ENCODE data around the gene RAPGEF1. TPM values are rescaled to one million over a fixed set of nuclear protein-coding genes. Genes with fewer than 3 reads are reported as not detected.

The RAPGEF1 gene
- total and polyA plus RNA-seq, 2 of the 13 experiments (the other 11 are each of a cell fraction or from before 2014, with no cell fraction given): 21.2 to 38.9 TPM

DNA sequence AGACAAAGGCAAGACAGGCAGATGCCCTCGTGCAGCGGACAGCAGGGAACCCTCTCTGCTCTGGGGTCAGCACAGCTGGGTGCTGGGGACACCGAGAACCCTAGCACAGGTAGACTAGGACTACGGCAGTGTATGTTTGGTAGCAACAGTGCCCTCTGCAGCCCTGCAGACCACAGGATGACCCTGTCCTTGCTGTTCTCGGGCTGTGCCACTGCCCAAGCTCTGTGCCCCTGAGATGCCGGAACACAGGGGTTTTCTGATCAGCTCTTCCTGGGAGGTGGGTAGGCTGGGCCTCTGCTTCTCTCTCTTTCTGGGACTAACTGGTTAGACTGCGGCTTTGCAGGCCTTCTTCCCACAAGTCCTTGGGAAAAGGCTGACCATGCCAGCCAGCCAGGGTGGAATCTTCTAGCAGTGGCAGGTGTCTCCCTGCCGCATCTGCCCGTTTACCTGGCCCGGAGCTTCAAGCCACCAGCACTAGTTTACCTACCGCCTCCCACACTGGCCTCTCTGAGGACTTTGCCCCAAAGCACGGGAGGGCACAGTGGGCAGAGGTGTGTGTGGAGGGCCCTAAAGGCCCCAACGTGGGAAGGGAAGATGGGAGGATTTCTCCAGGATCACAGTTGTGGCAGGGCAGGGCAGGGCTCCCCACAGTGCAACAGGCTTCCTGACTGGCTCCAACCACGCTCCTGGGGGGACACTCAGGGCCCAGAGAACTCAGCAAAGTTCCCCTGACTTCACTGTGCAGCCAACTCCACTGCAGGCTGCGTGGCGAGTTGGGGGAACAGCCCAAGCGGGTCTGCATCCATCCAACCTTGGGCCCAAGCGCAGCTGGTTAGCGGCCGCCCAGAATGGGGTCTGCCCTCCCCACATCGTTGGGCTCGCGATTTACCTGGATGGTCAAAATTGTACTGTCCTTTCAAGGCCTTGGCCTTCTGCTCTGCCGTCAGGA is 210.0 kb downstream of the RAPGEF1 start (continued):
- no peak for TF ChIP-seq SOX13 (IDR thresholded peaks at IDR 0.05)
- no peak for TF ChIP-seq SOX13 (CRISPR knock-in tag; conservative IDR thresholded peaks at IDR 0.05 in 1 of 2, IDR thresholded peaks at IDR 0.05 in 1 of 2)
- TF ChIP-seq, protein P1, sequence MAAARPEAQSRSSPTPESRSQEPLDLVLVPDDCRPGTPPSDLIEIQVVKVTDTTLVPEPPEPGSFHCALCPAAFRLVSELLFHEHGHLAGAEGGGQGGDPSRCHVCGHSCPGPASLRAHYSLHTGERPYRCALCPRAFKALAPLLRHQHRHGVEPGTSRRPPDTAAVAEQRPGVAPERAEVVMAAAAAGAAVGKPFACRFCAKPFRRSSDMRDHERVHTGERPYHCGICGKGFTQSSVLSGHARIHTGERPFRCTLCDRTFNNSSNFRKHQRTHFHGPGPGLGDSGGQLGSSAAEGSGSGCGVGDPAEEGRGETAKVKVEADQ (CRISPR knock-in tag; IDR thresholded peaks at IDR 0.05; ENCODE audit: borderline replicate concordance): no peak
- TF ChIP-seq DMAP1 (CRISPR knock-in tag; IDR thresholded peaks at IDR 0.05): no peak
- TF ChIP-seq ZNF879 (CRISPR knock-in tag; IDR thresholded peaks at IDR 0.05): no peak
- TF ChIP-seq ZNF547 (CRISPR knock-in tag; IDR thresholded peaks at IDR 0.05): 0 out of 2 replicates have a peak, but pooled peaks have one; percentile 46
- no peak for TF ChIP-seq HCFC1 (IDR thresholded peaks at IDR 0.05; ENCODE audit: low read depth, low read length)
- TF ChIP-seq, protein P2, sequence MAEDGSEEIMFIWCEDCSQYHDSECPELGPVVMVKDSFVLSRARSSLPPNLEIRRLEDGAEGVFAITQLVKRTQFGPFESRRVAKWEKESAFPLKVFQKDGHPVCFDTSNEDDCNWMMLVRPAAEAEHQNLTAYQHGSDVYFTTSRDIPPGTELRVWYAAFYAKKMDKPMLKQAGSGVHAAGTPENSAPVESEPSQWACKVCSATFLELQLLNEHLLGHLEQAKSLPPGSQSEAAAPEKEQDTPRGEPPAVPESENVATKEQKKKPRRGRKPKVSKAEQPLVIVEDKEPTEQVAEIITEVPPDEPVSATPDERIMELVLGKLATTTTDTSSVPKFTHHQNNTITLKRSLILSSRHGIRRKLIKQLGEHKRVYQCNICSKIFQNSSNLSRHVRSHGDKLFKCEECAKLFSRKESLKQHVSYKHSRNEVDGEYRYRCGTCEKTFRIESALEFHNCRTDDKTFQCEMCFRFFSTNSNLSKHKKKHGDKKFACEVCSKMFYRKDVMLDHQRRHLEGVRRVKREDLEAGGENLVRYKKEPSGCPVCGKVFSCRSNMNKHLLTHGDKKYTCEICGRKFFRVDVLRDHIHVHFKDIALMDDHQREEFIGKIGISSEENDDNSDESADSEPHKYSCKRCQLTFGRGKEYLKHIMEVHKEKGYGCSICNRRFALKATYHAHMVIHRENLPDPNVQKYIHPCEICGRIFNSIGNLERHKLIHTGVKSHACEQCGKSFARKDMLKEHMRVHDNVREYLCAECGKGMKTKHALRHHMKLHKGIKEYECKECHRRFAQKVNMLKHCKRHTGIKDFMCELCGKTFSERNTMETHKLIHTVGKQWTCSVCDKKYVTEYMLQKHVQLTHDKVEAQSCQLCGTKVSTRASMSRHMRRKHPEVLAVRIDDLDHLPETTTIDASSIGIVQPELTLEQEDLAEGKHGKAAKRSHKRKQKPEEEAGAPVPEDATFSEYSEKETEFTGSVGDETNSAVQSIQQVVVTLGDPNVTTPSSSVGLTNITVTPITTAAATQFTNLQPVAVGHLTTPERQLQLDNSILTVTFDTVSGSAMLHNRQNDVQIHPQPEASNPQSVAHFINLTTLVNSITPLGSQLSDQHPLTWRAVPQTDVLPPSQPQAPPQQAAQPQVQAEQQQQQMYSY (CRISPR knock-in tag; IDR thresholded peaks at IDR 0.05): no peak
- no peak for TF ChIP-seq FOXP1 (IDR thresholded peaks at IDR 0.05)
- no peak for TF ChIP-seq FOXP1 (CRISPR knock-in tag; IDR thresholded peaks at IDR 0.05)
- TF ChIP-seq, protein P3, sequence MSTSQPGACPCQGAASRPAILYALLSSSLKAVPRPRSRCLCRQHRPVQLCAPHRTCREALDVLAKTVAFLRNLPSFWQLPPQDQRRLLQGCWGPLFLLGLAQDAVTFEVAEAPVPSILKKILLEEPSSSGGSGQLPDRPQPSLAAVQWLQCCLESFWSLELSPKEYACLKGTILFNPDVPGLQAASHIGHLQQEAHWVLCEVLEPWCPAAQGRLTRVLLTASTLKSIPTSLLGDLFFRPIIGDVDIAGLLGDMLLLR (CRISPR knock-in tag; IDR thresholded peaks at IDR 0.05): no peak; the same call in 1 of the 2 replicates
- no peak for TF ChIP-seq NFIC (IDR thresholded peaks at IDR 0.05; ENCODE audit: low read length)
- TF ChIP-seq YEATS4 (CRISPR knock-in tag; IDR thresholded peaks at IDR 0.05; ENCODE audit: borderline replicate concordance): 0 out of 2 replicates have a peak, but pooled peaks have one; percentile 35
- no peak for TF ChIP-seq ATF1 (CRISPR knock-in tag; IDR thresholded peaks at IDR 0.05)
- TF ChIP-seq, protein P4, sequence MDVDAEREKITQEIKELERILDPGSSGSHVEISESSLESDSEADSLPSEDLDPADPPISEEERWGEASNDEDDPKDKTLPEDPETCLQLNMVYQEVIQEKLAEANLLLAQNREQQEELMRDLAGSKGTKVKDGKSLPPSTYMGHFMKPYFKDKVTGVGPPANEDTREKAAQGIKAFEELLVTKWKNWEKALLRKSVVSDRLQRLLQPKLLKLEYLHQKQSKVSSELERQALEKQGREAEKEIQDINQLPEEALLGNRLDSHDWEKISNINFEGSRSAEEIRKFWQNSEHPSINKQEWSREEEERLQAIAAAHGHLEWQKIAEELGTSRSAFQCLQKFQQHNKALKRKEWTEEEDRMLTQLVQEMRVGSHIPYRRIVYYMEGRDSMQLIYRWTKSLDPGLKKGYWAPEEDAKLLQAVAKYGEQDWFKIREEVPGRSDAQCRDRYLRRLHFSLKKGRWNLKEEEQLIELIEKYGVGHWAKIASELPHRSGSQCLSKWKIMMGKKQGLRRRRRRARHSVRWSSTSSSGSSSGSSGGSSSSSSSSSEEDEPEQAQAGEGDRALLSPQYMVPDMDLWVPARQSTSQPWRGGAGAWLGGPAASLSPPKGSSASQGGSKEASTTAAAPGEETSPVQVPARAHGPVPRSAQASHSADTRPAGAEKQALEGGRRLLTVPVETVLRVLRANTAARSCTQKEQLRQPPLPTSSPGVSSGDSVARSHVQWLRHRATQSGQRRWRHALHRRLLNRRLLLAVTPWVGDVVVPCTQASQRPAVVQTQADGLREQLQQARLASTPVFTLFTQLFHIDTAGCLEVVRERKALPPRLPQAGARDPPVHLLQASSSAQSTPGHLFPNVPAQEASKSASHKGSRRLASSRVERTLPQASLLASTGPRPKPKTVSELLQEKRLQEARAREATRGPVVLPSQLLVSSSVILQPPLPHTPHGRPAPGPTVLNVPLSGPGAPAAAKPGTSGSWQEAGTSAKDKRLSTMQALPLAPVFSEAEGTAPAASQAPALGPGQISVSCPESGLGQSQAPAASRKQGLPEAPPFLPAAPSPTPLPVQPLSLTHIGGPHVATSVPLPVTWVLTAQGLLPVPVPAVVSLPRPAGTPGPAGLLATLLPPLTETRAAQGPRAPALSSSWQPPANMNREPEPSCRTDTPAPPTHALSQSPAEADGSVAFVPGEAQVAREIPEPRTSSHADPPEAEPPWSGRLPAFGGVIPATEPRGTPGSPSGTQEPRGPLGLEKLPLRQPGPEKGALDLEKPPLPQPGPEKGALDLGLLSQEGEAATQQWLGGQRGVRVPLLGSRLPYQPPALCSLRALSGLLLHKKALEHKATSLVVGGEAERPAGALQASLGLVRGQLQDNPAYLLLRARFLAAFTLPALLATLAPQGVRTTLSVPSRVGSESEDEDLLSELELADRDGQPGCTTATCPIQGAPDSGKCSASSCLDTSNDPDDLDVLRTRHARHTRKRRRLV (CRISPR knock-in tag; IDR thresholded peaks at IDR 0.05): no peak
- TF ChIP-seq ONECUT2 (CRISPR knock-in tag; IDR thresholded peaks at IDR 0.05): no peak
- TF ChIP-seq KLF12 (CRISPR knock-in tag; IDR thresholded peaks at IDR 0.05; ENCODE audit: borderline replicate concordance): no peak
- no peak for TF ChIP-seq KLF11 (CRISPR knock-in tag; IDR thresholded peaks at IDR 0.05)
